ENCODE results near the gene HTRA3.
A peak's percentile ranks its signal among the peaks of the same experiment; 100 is the strongest.

HTRA3 gene

GRCh38 chr4:8293131-8293975 is 23.8 kb downstream of the HTRA3 start:
- DNase-seq (ENCODE audit: low read depth): no peak

DNA sequence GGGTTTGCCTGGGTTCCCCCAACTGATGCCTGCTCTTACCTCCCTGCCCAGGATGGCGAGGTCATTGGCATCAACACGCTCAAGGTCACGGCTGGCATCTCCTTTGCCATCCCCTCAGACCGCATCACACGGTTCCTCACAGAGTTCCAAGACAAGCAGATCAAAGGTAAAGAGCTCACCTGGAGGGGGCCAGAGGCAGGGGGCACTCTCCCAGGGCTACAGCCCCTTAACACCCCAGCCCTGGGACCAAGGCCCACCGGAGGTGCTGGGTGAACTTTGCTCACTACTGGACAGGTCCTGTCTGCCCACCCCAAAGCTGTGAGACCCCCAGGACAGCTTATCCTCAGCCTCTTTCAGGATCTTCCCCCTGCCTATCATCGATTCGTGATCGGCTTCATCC is 24.5 kb downstream of the HTRA3 start:
- DNase-seq (ENCODE audit: low read depth): no peak

DNA sequence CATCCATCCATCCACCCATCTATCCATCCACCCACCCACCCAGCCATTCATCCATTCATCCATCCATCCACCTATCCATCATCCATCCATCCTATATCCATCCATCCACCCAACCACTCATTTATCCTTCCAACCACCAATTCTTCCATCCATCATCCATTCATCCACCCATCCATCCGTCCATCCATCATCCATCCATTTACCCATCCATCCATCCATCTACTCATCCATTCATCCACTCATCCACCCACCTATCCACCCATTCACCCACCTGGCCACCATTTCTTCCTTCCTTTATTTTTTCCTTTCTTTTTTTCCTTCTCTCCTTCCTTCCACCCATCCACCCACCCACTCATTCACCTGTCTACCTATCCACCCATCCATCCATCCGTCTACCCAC is 25.2 kb downstream of the HTRA3 start:
- no peak for DNase-seq (ENCODE audit: low read depth)

- DNase-seq (ENCODE audit: low read depth): no peak
Measured at GRCh38 chr4:8295471-8295870, 25.9 kb downstream of the HTRA3 start.

- DNase-seq (ENCODE audit: low read depth): no peak
Measured at GRCh38 chr4:8296491-8296890, 26.9 kb downstream of the HTRA3 start.

- DNase-seq (ENCODE audit: low read depth): no peak
Measured at GRCh38 chr4:8297141-8297601, 27.6 kb downstream of the HTRA3 start.

- DNase-seq (ENCODE audit: low read depth): no peak
Measured at GRCh38 chr4:8297691-8298485, 28.3 kb downstream of the HTRA3 start.

DNA sequence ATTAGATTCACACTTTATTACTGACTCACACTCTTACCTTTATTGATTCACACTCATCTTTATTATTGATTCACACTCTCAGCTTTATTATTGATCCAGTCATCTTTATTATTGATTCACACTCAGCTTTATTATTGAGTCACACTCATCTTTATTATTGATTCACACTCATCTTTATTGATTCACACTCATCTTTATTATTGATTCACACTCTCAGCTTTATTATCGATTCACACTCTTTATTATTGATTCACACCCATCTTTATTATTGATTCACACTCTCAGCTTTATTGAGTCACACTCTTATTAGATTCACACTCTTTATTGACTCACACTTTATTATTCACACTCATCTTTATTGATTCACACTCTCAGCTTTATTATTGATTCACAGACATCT is 31.3 kb downstream of the HTRA3 start:
- DNase-seq (ENCODE audit: low read depth): no peak

- no peak for DNase-seq (ENCODE audit: low read depth)
Measured at GRCh38 chr4:8301851-8302730, 32.5 kb downstream of the HTRA3 start.

- DNase-seq (ENCODE audit: low read depth): no peak
Measured at GRCh38 chr4:8303081-8303480, 33.5 kb downstream of the HTRA3 start.

- peak; percentile 90 for DNase-seq (ENCODE audit: low read depth)
Measured at GRCh38 chr4:8303485-8304281, 34.1 kb downstream of the HTRA3 start.

GRCh38 chr4:8304827-8305695 is 35.5 kb downstream of the HTRA3 start:
- DNase-seq (ENCODE audit: low read depth): no peak

GRCh38 chr4:8305851-8306471 is 36.4 kb downstream of the HTRA3 start:
- no peak for DNase-seq (ENCODE audit: low read depth)

DNA sequence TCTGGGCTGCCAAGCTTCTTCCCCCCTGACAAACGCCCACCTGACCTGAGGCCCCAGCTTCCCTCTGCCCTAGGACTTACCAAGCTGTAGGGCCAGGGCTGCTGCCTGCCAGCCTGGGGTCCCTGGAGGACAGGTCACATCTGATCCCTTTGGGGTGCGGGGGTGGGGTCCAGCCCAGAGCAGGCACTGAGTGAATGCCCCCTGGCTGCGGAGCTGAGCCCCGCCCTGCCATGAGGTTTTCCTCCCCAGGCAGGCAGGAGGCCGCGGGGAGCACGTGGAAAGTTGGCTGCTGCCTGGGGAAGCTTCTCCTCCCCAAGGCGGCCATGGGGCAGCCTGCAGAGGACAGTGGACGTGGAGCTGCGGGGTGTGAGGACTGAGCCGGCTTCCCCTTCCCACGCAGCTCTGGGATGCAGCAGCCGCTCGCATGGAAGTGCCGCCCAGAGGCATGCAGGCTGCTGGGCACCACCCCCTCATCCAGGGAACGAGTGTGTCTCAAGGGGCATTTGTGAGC is 37.0 kb downstream of the HTRA3 start:
- DNase-seq (ENCODE audit: low read depth): no peak

DNA sequence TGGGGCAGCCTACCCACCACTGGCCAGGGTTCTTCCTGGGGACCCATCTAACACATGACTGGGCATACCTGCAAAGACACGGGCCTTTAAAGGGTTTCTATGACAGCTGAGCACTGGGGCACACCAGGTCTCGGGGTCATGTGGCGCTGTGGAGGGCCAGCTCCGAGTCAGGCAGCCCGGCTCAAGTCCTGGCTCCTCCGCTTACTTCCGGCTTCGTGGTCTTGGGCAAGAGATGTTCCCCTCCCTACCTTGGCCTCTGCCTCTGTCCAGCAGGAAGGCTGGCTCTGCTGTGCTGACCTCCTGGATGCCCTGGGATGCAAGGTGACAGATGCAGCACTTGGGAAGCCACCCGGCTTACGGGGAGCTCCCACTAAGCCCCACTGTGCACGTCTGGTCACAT is 37.6 kb downstream of the HTRA3 start:
- no peak for DNase-seq (ENCODE audit: low read depth)

DNA sequence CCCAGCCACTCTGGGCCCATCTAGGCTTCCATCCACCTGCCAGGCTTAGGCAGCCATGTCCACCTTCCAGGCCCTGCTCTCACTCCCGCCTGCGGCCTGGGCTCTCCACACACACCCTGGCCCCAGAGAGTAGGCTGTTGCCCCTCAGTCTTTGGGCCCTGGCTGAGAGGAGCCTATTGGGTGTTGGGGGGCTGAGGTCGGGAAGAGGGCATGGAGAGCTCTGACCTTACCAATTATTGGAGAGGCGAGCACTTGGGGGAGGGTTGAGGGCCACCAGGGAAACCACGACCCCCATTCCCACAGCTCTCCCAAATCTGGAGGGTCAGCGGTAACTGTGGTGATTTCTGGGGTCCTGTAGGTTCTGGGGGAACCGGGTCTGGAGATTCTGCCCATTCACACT is 38.2 kb downstream of the HTRA3 start:
- no peak for DNase-seq (ENCODE audit: low read depth)

DNA sequence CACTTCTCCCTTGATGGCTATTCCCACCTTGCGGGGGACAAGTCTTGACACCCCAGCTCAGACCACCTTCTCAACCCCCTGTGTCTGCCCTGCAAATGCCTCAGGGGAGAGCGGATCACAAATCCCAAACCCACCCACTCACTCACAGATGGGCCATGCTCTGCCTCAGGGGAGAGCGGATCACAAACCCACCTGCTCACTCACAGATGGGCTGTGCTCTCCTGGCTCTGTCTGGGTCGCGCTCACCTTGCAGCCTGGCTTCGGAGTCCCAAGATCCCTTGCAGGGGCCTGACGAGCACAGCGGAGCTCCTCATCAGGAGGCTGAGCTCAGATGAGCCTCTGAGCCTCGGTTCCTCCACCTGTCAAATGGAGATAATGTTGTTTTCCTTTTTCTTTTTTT is 38.6 kb downstream of the HTRA3 start:
- no peak for DNase-seq (ENCODE audit: low read depth)

DNA sequence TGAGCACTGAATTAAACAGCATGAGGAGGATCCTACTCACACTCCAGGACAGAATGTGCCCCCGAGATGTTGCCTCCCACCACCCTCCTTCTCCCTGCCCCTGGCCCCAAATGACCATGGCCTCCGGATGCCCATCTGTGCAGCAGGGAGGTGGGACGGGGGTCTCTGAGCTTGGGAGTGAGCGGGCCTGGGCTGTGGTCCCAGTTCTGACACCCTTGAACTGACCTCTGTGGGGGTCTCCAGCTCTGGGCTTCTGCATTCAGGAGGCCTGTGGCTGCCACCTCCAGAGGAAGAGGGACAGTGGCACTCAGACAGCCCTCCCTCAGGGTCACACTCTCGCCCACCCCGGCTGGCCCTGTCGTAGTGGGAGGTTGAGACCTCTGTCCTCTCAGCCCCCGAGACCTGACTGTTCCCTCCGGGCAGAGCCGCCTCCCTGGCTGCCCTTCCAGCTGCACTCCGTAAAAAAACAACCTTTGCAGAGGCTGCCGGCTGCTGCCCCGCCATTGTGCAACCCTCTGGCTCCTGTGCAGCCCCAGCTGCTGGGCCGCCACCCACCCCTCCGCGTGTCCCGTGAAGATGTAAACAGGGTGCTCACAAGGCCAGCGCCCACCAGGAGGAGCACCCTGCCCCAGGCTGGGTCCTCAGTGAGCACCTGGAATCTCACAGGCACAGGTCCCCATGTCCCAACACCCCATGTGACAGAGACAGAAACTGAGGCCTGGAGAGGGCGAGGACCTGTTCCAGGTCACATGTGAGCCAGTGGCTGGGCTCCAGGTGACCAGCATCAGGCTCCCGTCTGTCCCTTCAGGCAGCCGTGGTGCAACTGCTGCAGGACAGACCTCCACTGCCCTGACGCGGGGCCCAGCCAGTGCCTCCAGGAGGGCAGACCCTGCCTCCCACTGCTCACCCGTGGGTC is 39.6 kb downstream of the HTRA3 start:
- DNase-seq (ENCODE audit: low read depth): peak; percentile 8

DNA sequence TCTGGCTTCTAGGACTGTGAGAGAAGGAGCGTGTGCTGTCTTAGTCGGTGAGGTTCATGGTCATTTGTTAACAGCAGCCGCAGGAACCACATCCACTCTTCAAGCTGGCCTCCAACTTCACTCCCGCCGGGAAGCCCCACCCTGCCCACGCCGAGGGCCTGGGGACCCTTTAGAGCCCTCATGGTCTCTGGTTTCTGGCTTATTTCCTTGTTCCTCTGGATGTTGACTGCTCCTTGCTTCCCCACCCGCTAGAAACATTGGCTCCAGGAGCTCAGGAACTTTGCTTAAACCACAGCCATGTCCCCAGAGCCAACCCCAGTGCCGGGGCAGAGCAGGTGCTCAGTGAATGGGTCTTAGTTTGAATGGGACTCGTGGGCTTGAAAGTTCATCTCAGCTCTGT is 40.8 kb downstream of the HTRA3 start:
- DNase-seq (ENCODE audit: low read depth): no peak

Measured in fibroblast of the conjunctiva (primary cell).